ENCODE results near the gene SMYD3. TPM values are rescaled to one million over a fixed set of nuclear protein-coding genes. Genes with fewer than 3 reads are reported as not detected.

SMYD3 gene
- total and polyA plus RNA-seq, 2 experiments from 2014 or later: 30.8 to 68.5 TPM

DNA sequence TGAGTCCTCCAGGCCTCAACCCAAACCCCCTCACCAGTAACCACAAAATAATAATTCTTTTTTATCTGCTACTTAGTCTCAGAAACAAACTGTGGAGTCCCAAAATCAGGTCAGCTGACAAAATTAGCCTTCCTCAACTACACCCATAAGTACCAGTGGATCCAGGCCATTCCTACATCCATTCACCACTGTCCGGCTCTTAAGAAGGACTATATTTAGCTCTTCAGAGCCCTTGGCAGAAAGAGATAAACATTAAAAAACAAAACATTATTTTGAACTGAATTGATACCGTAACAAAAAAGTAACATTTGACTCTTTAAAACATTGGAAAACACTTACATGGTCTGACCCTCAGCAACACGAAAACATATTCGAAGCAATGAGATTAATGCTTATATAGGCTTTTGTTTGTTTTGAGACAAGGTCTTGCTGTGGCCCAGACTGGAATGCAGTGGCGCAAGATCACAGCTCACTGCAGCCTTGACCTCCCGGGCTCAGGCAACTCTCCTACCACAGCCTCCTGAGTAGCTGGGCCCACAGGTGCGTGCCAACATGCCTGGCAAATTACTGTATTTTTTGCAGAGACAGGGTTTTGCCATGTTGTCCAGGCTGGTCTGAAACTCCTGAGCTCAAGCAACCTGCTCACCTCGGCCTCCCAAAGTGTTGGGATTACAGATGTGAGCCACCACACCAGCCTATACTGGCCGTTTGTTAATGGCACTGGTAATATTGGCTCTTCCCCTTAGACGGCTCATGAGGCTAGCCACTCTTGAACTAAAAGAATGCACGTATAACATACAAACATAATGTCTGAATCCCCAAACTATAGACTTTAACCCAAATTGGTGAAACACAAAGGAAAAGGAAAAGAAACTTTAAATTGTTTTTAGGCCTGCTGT lies 330.7 kb downstream of the SMYD3 start:
- Histone ChIP-seq H3K4me1 (ENCODE audit: insufficient read depth) (peaks cover 5% of the 10 kb centered on the region), H4K20me1 (ENCODE audit: insufficient read depth, poor library complexity, severe bottlenecking) (no peaks in the 10 kb centered on the region), H3K79me2 (no peaks in the 10 kb centered on the region), H3K27ac (no peak overlapping the region), H3K27me3 (no peaks in the 10 kb centered on the region), H3K4me3 (no peak overlapping the region), H2AFZ (no peak overlapping the region), H3K9me2 (replicated peaks; ENCODE audit: insufficient read depth) (no peaks in the 10 kb centered on the region), H3K4me2 (no peak overlapping the region), H3K36me3 (replicated peaks; ENCODE audit: insufficient read depth, low read depth) (no peaks in the 10 kb centered on the region), H3K9me3 (ENCODE audit: low read depth) (no peaks in the 10 kb centered on the region)
- 73% methylated on average over 11 of the region's 11 CpGs for WGBS (ENCODE audit: low lambda C conversion rate, missing lambda C conversion rate)
- TF ChIP-seq EZH2phosphoT487 (IDR thresholded peaks at IDR 0.05; ENCODE audit: low read depth, severe bottlenecking, unreplicated experiment) (no peak), CTCF (IDR thresholded peaks at IDR 0.05; ENCODE audit: poor library complexity) (no peak), EZH2 (IDR thresholded peaks at IDR 0.05; ENCODE audit: borderline replicate concordance) (no peak)
- DNase-seq (ENCODE audit: low spot score): no peak

- Histone ChIP-seq H3K4me2 (no peak overlapping the region), H4K20me1 (ENCODE audit: insufficient read depth, poor library complexity, severe bottlenecking) (no peaks in the 10 kb centered on the region), H3K9me3 (ENCODE audit: low read depth) (no peaks in the 10 kb centered on the region), H2AFZ (no peak overlapping the region), H3K9me2 (replicated peaks; ENCODE audit: insufficient read depth) (no peaks in the 10 kb centered on the region), H3K4me1 (ENCODE audit: insufficient read depth) (peaks cover 2% of the 10 kb centered on the region), H3K27ac (no peak overlapping the region), H3K36me3 (replicated peaks; ENCODE audit: insufficient read depth, low read depth) (no peaks in the 10 kb centered on the region), H3K4me3 (no peak overlapping the region), H3K27me3 (no peaks in the 10 kb centered on the region), H3K79me2 (no peaks in the 10 kb centered on the region)
- TF ChIP-seq EZH2 (IDR thresholded peaks at IDR 0.05; ENCODE audit: borderline replicate concordance): no peak
- TF ChIP-seq EZH2phosphoT487 (IDR thresholded peaks at IDR 0.05; ENCODE audit: low read depth, severe bottlenecking, unreplicated experiment): no peak
- TF ChIP-seq CTCF (IDR thresholded peaks at IDR 0.05; ENCODE audit: poor library complexity): no peak
- DNase-seq (ENCODE audit: low spot score): no peak
- WGBS (ENCODE audit: low lambda C conversion rate, missing lambda C conversion rate): 91% methylated on average over 8 of the region's 8 CpGs
Measured at GRCh38 chr1:246170574-246171261, 336.4 kb downstream of the SMYD3 start.

- Histone ChIP-seq H3K9me2 (replicated peaks; ENCODE audit: insufficient read depth) (no peaks in the 10 kb centered on the region), H4K20me1 (ENCODE audit: insufficient read depth, poor library complexity, severe bottlenecking) (no peaks in the 10 kb centered on the region), H3K36me3 (replicated peaks; ENCODE audit: insufficient read depth, low read depth) (no peaks in the 10 kb centered on the region), H3K79me2 (no peaks in the 10 kb centered on the region), H3K27ac (no peak overlapping the region), H3K27me3 (no peaks in the 10 kb centered on the region), H3K4me1 (ENCODE audit: insufficient read depth) (peaks cover 8% of the 10 kb centered on the region), H3K4me2 (no peak overlapping the region), H3K9me3 (ENCODE audit: low read depth) (no peaks in the 10 kb centered on the region), H3K4me3 (no peak overlapping the region), H2AFZ (no peak overlapping the region)
- no peak for DNase-seq (ENCODE audit: low spot score)
- 93% methylated on average over 8 of the region's 8 CpGs for WGBS (ENCODE audit: low lambda C conversion rate, missing lambda C conversion rate)
- TF ChIP-seq CTCF (IDR thresholded peaks at IDR 0.05; ENCODE audit: poor library complexity) (no peak), EZH2phosphoT487 (IDR thresholded peaks at IDR 0.05; ENCODE audit: low read depth, severe bottlenecking, unreplicated experiment) (no peak), EZH2 (IDR thresholded peaks at IDR 0.05; ENCODE audit: borderline replicate concordance) (no peak)
Measured at GRCh38 chr1:246169486-246169885, 337.6 kb downstream of the SMYD3 start.

Data from hepatocyte (in vitro differentiated cells).